Endothelial cell of umbilical vein (primary cell): ENCODE results near the gene LHCGR.

Source experiments
- GATA2 ChIP-seq: IDR thresholded peaks from 2 replicates; pipeline ENCODE4 v1.7.0; 2011; ENCODE audit warnings: low read depth, mild to moderate bottlenecking, moderate library complexity, mixed read lengths, low read length; ENCODE audit not compliant: insufficient read length, insufficient read depth
- POLR2A ChIP-seq: IDR thresholded peaks from 2 replicates; pipeline ENCODE4 v1.6.1; 2012; ENCODE audit warnings: low read depth, mild to moderate bottlenecking, control low read depth, low read length

DNA sequence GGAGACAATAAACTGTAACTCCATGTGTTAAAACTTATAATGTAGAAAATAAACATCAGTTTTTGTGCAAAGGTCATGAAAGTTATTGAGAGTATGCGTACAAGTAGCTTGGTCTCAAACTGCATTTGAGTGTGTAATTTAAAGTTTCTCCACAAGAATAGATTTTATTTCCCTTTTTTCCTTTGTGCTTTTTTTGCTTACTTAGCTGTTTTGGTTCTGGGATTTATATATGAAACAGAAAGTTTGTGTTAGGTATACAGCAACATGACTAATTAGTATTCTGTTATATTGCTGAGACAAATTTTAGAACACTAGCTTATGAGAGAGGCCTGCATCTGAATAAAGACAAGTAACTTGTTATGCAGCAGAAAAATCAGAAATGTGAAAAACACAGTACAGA lies 70.4 kb downstream of the LHCGR start:
- TF ChIP-seq POLR2A (no peak), GATA2 (no peak)
